Measurements from ENCODE around the gene PCGF1. TPM values are rescaled to one million over a fixed set of nuclear protein-coding genes. Genes with fewer than 3 reads are reported as not detected.

The PCGF1 gene
- total and polyA plus RNA-seq, 2 of the 13 experiments (the other 11 are each of a cell fraction or from before 2014, with no cell fraction given) = 20.4 to 22.6 TPM

DNA sequence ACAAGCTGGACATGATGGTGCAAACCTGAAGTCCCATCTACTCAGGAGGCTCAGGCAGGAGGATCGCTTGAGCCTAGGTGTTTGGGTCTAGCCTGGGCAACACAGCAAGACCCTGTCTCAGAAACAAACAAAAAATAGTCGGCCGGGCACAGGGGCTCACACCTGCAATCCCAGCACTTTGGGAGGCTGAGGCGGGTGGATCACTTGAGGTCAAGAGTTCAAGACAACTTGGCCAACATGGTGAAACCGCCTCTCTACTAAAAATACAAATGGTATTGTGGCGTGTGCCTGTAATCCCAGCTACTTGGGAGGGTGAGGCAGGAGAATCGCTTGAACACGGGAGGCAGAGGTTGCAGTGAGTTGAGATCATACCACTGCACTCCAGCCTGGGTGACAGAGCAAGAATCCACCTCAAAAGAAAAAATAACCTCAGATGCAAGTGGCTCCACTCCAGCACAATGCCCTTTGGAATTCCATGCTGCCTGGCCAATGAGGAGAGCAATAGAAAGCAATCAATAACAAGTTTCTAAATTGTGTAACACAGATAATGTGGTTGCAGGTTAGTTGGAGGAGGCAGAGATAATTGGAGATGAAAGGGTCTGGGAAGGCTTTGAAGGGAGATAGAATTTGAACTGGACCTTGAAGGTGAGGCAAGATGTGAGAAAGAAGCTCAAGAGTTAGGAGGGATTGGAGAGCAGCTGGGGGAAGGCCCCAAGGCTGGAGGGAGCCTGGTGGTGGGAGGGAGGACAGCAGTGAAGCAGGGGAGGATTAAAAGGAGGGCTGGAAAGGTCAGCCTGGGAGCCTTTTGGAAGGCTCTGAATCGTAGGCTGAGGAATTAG, 18.6 kb downstream of the PCGF1 start (continued):
- no peak for TF ChIP-seq ZNF232 (CRISPR knock-in tag; IDR thresholded peaks at IDR 0.05; ENCODE audit: borderline replicate concordance)
- TF ChIP-seq, protein P1, sequence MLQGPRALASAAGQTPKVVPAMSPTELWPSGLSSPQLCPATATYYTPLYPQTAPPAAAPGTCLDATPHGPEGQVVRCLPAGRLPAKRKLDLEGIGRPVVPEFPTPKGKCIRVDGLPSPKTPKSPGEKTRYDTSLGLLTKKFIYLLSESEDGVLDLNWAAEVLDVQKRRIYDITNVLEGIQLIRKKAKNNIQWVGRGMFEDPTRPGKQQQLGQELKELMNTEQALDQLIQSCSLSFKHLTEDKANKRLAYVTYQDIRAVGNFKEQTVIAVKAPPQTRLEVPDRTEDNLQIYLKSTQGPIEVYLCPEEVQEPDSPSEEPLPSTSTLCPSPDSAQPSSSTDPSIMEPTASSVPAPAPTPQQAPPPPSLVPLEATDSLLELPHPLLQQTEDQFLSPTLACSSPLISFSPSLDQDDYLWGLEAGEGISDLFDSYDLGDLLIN (CRISPR knock-in tag; IDR thresholded peaks at IDR 0.05; ENCODE audit: borderline replicate concordance) = no peak
- peak; percentile 2; the same call in 1 of the 2 replicates for TF ChIP-seq ZFP90 (CRISPR knock-in tag; IDR thresholded peaks at IDR 0.05; ENCODE audit: borderline replicate concordance)
- peak; percentile 61; the same call in 1 of the 2 replicates for TF ChIP-seq ZSCAN31 (CRISPR knock-in tag; IDR thresholded peaks at IDR 0.05; ENCODE audit: low read depth)
- TF ChIP-seq ZNF678 (CRISPR knock-in tag; IDR thresholded peaks at IDR 0.05) = no peak
- TF ChIP-seq ZNF34 (CRISPR knock-in tag; IDR thresholded peaks at IDR 0.05; ENCODE audit: borderline replicate concordance) = no peak
- TF ChIP-seq ERF (CRISPR knock-in tag; IDR thresholded peaks at IDR 0.05) = 0 out of 2 replicates have a peak, but pooled peaks have one; percentile 34

DNA sequence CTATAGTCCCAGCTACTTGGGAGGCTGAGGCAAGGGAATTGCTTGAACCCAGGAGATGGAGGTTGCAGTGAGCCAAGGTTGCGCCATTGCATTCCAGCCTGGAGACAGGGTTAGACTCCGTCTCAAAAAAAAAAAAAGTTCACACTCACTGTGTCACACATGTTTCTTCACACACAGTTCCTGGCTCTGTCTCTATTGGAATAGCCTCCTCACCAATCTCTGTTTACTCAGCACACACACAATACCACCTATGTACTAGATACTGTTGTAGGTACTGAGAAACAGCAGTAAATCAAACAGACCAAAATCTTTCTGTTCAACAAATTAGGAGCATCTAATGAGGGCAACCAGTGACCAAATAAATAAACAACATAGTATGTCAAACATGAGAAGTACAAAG, 21.4 kb downstream of the PCGF1 start:
- CTCF ChIA-PET (ENCODE audit: low intra/inter-chr PET ratio, low total read pairs) = no interaction called here
- peak; percentile 77 for FAIRE-seq
- Histone ChIP-seq H3K27ac (ENCODE audit: extremely low read length, insufficient read depth, low read length) (peak overlapping the region; percentile 46), H3K79me2 (ENCODE audit: insufficient read depth, low read length) (peaks cover 26% of the 10 kb centered on the region), H3K27me3 (ENCODE audit: control insufficient read depth in 1 of 2, insufficient read depth in 2 of 2, low read length in 2 of 2) (no peaks in the 10 kb centered on the region; a peak in 1 of 5 replicates), H3K4me2 (ENCODE audit: low read depth, low read length) (no peak overlapping the region), H2AFZ (ENCODE audit: low read length) (no peak overlapping the region), H3K4me1 (ENCODE audit: insufficient read depth, low read length) (peaks cover 80% of the 10 kb centered on the region), H3K36me3 (replicated peaks in 1 of 2; ENCODE audit: control insufficient read depth in 1 of 2, insufficient read depth in 2 of 2, low read length in 2 of 2) (peaks cover 15 to 17% of the 10 kb centered on the region in 2 experiments), H3K9me3 (ENCODE audit: low read length) (no peaks in the 10 kb centered on the region), H3K9ac (ENCODE audit: insufficient read depth, low read depth, low read length) (no peak overlapping the region), H3K4me3 (replicated peaks in 1 of 3; ENCODE audit: insufficient read depth in 1 of 3, low read depth in 2 of 3, low read length in 3 of 3) (no peak overlapping the region), H4K20me1 (ENCODE audit: insufficient read depth, low read length) (no peaks in the 10 kb centered on the region)
- BruUV-seq (replicated peaks) = no TSS peak
- in situ Hi-C loops (cut with HindIII; ENCODE audit: extremely low pct_ligation_motif_present, low pct_unique_long_range_greater_than_20kb) (no loop called here), intact Hi-C loops (cut with micrococcal nuclease; ENCODE audit: unreplicated experiment) (no loop called here)
- no peak for ATAC-seq
- DNase-seq (ENCODE audit: low spot score) = peak; percentile 79
- WGBS (ENCODE audit: low lambda C conversion rate) = 60% methylated on average over 2 of the region's 2 CpGs
- POLR2A ChIA-PET = interaction anchor here (1.1 to 20.6 kb wide), 4 partner anchors 13 to 41 kb away, joined by 3 to 795 read pairs (median 93); partner anchors contain the start of genes AUP1, DQX1, HTRA2 and INO80B
- no peak for TF ChIP-seq ZNF30 (CRISPR knock-in tag; IDR thresholded peaks at IDR 0.05)
- TF ChIP-seq CREM (IDR thresholded peaks at IDR 0.05) = peak; percentile 44; the same call in 1 of the 2 replicates
- no peak for TF ChIP-seq CREM (CRISPR knock-in tag; IDR thresholded peaks at IDR 0.05)
- TF ChIP-seq ZNF777 (CRISPR knock-in tag; IDR thresholded peaks at IDR 0.05) = no peak
- TF ChIP-seq, protein P2, sequence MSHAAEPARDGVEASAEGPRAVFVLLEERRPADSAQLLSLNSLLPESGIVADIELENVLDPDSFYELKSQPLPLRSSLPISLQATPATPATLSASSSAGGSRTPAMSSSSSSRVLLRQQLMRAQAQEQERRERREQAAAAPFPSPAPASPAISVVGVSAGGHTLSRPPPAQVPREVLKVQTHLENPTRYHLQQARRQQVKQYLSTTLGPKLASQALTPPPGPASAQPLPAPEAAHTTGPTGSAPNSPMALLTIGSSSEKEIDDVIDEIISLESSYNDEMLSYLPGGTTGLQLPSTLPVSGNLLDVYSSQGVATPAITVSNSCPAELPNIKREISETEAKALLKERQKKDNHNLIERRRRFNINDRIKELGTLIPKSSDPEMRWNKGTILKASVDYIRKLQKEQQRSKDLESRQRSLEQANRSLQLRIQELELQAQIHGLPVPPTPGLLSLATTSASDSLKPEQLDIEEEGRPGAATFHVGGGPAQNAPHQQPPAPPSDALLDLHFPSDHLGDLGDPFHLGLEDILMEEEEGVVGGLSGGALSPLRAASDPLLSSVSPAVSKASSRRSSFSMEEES (CRISPR knock-in tag; IDR thresholded peaks at IDR 0.05) = 0 out of 2 replicates have a peak, but pooled peaks have one; percentile 15
- TF ChIP-seq TBX3 (IDR thresholded peaks at IDR 0.05; ENCODE audit: borderline replicate concordance) = peak; percentile 69; the same call in 1 of the 2 replicates
- TF ChIP-seq NCOA2 (CRISPR knock-in tag; IDR thresholded peaks at IDR 0.05) = peak; percentile 48; the same call in 1 of the 2 replicates
- TF ChIP-seq, protein P3, sequence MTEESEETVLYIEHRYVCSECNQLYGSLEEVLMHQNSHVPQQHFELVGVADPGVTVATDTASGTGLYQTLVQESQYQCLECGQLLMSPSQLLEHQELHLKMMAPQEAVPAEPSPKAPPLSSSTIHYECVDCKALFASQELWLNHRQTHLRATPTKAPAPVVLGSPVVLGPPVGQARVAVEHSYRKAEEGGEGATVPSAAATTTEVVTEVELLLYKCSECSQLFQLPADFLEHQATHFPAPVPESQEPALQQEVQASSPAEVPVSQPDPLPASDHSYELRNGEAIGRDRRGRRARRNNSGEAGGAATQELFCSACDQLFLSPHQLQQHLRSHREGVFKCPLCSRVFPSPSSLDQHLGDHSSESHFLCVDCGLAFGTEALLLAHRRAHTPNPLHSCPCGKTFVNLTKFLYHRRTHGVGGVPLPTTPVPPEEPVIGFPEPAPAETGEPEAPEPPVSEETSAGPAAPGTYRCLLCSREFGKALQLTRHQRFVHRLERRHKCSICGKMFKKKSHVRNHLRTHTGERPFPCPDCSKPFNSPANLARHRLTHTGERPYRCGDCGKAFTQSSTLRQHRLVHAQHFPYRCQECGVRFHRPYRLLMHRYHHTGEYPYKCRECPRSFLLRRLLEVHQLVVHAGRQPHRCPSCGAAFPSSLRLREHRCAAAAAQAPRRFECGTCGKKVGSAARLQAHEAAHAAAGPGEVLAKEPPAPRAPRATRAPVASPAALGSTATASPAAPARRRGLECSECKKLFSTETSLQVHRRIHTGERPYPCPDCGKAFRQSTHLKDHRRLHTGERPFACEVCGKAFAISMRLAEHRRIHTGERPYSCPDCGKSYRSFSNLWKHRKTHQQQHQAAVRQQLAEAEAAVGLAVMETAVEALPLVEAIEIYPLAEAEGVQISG (CRISPR knock-in tag; IDR thresholded peaks at IDR 0.05) = peak; percentile 18; the same call in 1 of the 2 replicates
- TF ChIP-seq TGIF2 (CRISPR knock-in tag; IDR thresholded peaks at IDR 0.05) = no peak
- TF ChIP-seq HOXA3 (CRISPR knock-in tag; IDR thresholded peaks at IDR 0.05) = peak; percentile 66
- 0 out of 2 replicates have a peak, but pooled peaks have one; percentile 17 for TF ChIP-seq TCF7 (IDR thresholded peaks at IDR 0.05; ENCODE audit: low read depth)
